Bronchial epithelial cell (primary cell): ENCODE results near the gene UGCG. TPM values are rescaled to one million over a fixed set of nuclear protein-coding genes. Genes with fewer than 3 reads are reported as not detected.

ENCODE experiments used
- DNase-seq: peaks from one replicate; pipeline ENCODE4 v3.0.0-alpha.2; 2010; ENCODE audit warnings: low read depth
- FAIRE-seq: peaks from 2 replicates; lab custom pipeline; 2011; peaks lifted over from hg19 to GRCh38; lab: Jason Lieb, UNC
- H3K27me3 ChIP-seq: 2 replicates; pipeline ENCODE4 v1.5.1; 2011; ENCODE audit warnings: low read length; ENCODE audit not compliant: control insufficient read depth, insufficient read depth
- H3K36me3 ChIP-seq: 2 replicates; pipeline ENCODE4 v1.5.1; 2011; ENCODE audit warnings: low read length; ENCODE audit not compliant: control insufficient read depth, insufficient read depth
- H3K4me3 ChIP-seq: 2 replicates; pipeline ENCODE4 v1.5.1; 2011; ENCODE audit warnings: mild to moderate bottlenecking, low read depth, low read length, control low read depth
- CTCF ChIP-seq: IDR thresholded peaks from 2 replicates; pipeline ENCODE4 v1.5.1; 2011; ENCODE audit warnings: mild to moderate bottlenecking, moderate library complexity, low read length, control low read depth, inconsistent platforms; ENCODE audit not compliant: insufficient read depth, severe bottlenecking
- total RNA-seq: library from RNA; depleted of rRNA; stranded (reverse); fragments of >200 nt; gene quantifications from 2 replicates; pipeline ENCODE4 v1.2.1, GENCODE V29; 2014

UGCG gene
- total RNA-seq, 1 donor from 2014 or later, result 65.0 TPM

DNA sequence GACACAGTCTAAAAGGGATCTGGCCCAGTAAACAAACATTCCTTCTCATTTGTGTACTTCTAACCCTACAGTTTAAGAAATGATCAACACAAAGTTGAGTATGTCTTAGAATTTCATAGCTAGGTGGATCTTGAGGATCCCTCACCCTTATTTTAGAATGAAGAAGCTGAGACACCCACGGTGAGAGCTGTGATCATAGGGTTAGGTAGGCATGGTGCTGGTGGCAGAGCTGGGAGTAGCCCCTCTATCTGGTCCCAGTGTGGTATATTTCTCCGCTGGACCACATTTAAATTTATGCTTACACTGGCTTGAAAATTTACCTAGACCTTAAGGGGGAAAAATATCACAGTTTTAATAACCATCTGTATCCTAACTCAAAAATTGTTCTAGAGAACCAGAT, 39.8 kb downstream of the UGCG start:
- no peak overlapping the region for H3K4me3 ChIP-seq
- FAIRE-seq (no peak), DNase-seq (no peak)
- H3K27me3 ChIP-seq, result no peaks in the 10 kb centered on the region
- H3K36me3 ChIP-seq, result peaks cover 5% of the 10 kb centered on the region
- TF ChIP-seq CTCF, result no peak

DNA sequence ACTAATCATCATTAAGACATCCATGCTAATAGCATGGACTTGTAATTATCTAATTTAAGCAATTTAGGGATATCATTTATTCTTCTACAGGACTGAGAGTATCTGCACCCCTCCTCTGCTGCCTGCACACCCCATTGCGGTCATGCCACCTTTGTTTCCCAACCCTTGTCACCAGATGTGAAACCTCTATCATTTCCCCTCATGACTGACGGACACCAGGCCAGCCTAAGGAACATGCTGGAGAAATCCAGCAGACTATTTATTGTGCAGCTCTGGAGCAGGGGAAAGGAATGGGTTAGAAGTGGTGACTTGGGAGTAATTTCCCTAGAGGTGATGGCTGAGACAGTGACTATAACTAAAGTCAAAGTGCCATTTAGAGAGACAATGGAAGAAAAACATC, 40.7 kb downstream of the UGCG start:
- DNase-seq, result no peak

DNA sequence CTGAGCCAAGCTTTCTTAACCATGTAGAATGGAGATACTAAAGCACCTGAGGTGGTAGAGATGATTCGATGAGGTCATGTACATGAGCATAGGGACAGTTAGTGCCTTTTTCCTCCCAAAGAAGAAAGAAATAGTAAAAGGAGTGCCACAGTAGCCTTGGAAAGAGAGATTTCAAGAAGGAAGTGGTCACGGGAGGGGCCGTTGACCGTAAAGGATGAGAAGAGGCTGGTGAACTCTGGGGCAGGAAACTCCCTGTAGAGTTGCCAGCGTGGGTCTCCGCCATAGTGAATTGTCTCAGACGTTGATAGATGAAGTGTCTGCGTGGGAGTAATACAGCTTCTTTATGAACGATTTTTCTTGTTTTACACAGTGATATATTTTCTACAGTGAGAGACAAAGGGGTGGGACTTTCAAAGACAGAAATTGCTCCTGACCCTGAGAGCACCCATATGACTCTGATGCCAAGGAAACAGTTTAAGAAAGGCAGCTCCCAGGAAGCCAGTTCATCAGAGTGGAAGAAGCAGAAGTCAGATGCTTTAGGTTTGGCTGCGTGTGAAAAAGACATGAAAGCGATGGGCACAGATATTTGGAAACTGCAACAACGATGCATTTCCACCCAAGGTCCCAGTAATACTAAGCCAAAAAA, 41.3 kb downstream of the UGCG start:
- Histone ChIP-seq H3K4me3 (no peak overlapping the region), H3K36me3 (peaks cover 2% of the 10 kb centered on the region), H3K27me3 (no peaks in the 10 kb centered on the region)
- TF ChIP-seq CTCF, result no peak
- DNase-seq (peak; percentile 53), FAIRE-seq (no peak)

More for the DNA sequence above, 40.7 kb downstream of the UGCG start:
- no peak for TF ChIP-seq CTCF
- no peaks in the 10 kb centered on the region for H3K27me3 ChIP-seq
- H3K4me3 ChIP-seq, result no peak overlapping the region
- FAIRE-seq, result no peak
- H3K36me3 ChIP-seq, result peaks cover 4% of the 10 kb centered on the region

DNA sequence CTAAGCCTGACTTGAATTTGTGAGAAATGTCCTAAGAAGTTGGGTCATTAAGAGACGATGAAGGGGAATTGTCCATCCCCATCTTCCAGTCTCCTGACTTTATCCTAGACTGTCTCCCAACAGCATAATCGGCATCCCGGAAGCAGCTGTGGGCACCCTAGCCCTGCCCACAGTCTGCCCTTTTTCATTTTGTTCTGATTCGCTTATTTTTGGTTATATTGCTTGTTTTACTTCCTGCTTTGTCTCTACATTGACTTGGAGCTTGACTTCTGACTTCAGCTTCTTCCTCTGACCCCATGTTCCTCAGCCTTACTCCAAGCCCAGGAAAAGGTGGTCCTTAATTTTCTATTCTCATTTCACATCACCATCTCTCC, 41.8 kb downstream of the UGCG start:
- TF ChIP-seq CTCF, result no peak
- Histone ChIP-seq H3K36me3 (peaks cover 2% of the 10 kb centered on the region), H3K4me3 (no peak overlapping the region), H3K27me3 (no peaks in the 10 kb centered on the region)
- no peak for FAIRE-seq
- no peak for DNase-seq

GRCh38 chr9:111939322-111939721, 42.7 kb downstream of the UGCG start:
- no peak for TF ChIP-seq CTCF
- DNase-seq (peak; percentile 58), FAIRE-seq (no peak)
- no peaks in the 10 kb centered on the region for H3K27me3 ChIP-seq
- H3K36me3 ChIP-seq, result peaks cover 1% of the 10 kb centered on the region
- H3K4me3 ChIP-seq, result no peak overlapping the region

- Histone ChIP-seq H3K27me3 (no peaks in the 10 kb centered on the region), H3K4me3 (no peak overlapping the region), H3K36me3 (no peaks in the 10 kb centered on the region)
- DNase-seq, result peak; percentile 47
- TF ChIP-seq CTCF, result no peak
- FAIRE-seq, result no peak
Measured at GRCh38 chr9:111940697-111941096, 44.1 kb downstream of the UGCG start.
